Stimulated activated CD4-positive, alpha-beta T cell treated with anti-CD3 and anti-CD28 coated beads, TNF-alpha, amount 100 ng/mL, for 48 hours (primary cell): Measurements from ENCODE around the gene AFF3.
A peak's percentile ranks its signal among the peaks of the same experiment; 100 is the strongest.
"Not testable (repeated sequence)": the region's sequence is repeated elsewhere in the genome, so short reads cannot be mapped to it uniquely, and the experiment has no call there.

Experiments used
- DNase-seq, 3 donors: peaks; one replicate each; pipeline ENCODE4 v3.0.0-alpha.2; 2020; ENCODE audit warnings: low read depth in 3 of 3

The AFF3 gene

GRCh38 chr2:100107906-100108647 lies 34.3 kb downstream of the AFF3 start:
- DNase-seq: no peak

- no peak for DNase-seq
Measured at GRCh38 chr2:100107440-100107839, 35.0 kb downstream of the AFF3 start.

- DNase-seq: no peak
Measured at GRCh38 chr2:100106460-100106859, 35.9 kb downstream of the AFF3 start.

GRCh38 chr2:100105678-100106054 lies 36.7 kb downstream of the AFF3 start:
- DNase-seq: no peak

- peak in 1 of 3 donors; percentile 8 for DNase-seq
Measured at GRCh38 chr2:100104718-100105677, 37.4 kb downstream of the AFF3 start.

GRCh38 chr2:100104265-100104664 lies 38.1 kb downstream of the AFF3 start:
- DNase-seq: not testable (repeated sequence)

- DNase-seq: not testable (repeated sequence)
Measured at GRCh38 chr2:100103527-100104252, 38.7 kb downstream of the AFF3 start.

GRCh38 chr2:100102466-100103180 lies 39.8 kb downstream of the AFF3 start:
- DNase-seq: not testable (repeated sequence)

GRCh38 chr2:100098855-100099254 lies 43.5 kb downstream of the AFF3 start:
- not testable (repeated sequence) for DNase-seq

GRCh38 chr2:100097611-100098294 lies 44.6 kb downstream of the AFF3 start:
- DNase-seq: not testable (repeated sequence)

GRCh38 chr2:100095845-100096244 lies 46.5 kb downstream of the AFF3 start:
- DNase-seq: not testable (repeated sequence)

GRCh38 chr2:100091807-100092206 lies 50.6 kb downstream of the AFF3 start:
- DNase-seq: not testable (repeated sequence)

- not testable (repeated sequence) for DNase-seq
Measured at GRCh38 chr2:100085744-100086143, 56.6 kb downstream of the AFF3 start.

- DNase-seq: not testable (repeated sequence)
Measured at GRCh38 chr2:100083421-100084216, 58.8 kb downstream of the AFF3 start.

- DNase-seq: not testable (repeated sequence)
Measured at GRCh38 chr2:100082302-100082978, 60.0 kb downstream of the AFF3 start.

- no peak for DNase-seq
Measured at GRCh38 chr2:100077935-100078334, 64.5 kb downstream of the AFF3 start.

- no peak for DNase-seq
Measured at GRCh38 chr2:100077456-100077855, 64.9 kb downstream of the AFF3 start.

GRCh38 chr2:100075532-100075931 lies 66.9 kb downstream of the AFF3 start:
- no peak for DNase-seq

GRCh38 chr2:100073110-100073509 lies 69.3 kb downstream of the AFF3 start:
- DNase-seq: no peak
